Nephron progenitor cell (in vitro differentiated cells): ENCODE data around the gene XRRA1.
"Not testable (repeated sequence)": the region's sequence is repeated elsewhere in the genome, so short reads cannot be mapped to it uniquely, and the experiment has no call there.

ENCODE experiments used
- DNase-seq: peaks from one replicate; pipeline ENCODE4 v3.0.0; 2021
- H3K27ac Mint-ChIP-seq: 2 replicates; pipeline ENCODE4 v1.8.0; 2021; ENCODE audit warnings: mild to moderate bottlenecking, moderate library complexity, mixed read lengths
- H3K27me3 Mint-ChIP-seq: 2 replicates; pipeline ENCODE4 v1.8.0; 2021; ENCODE audit warnings: mild to moderate bottlenecking, low read depth, mixed read lengths; ENCODE audit not compliant: poor library complexity
- H3K36me3 Mint-ChIP-seq: 2 replicates; pipeline ENCODE4 v1.8.0; 2021; ENCODE audit warnings: low read depth, mixed read lengths
- H3K4me1 Mint-ChIP-seq: 2 replicates; pipeline ENCODE4 v1.8.0; 2021; ENCODE audit warnings: mixed read lengths
- H3K4me3 Mint-ChIP-seq: 2 replicates; pipeline ENCODE4 v1.8.0; 2021; ENCODE audit warnings: mild to moderate bottlenecking, moderate library complexity, mixed read lengths
- H3K9me3 Mint-ChIP-seq: 2 replicates; pipeline ENCODE4 v1.8.0; 2021; ENCODE audit warnings: mild to moderate bottlenecking, moderate library complexity, mixed read lengths
- CTCF ChIP-seq: fragments of 200-600 bp; sonication (generic); IDR thresholded peaks from 2 replicates; pipeline ENCODE4 v1.5.0; 2021; ENCODE audit warnings: antibody characterized with exemption

The XRRA1 gene

GRCh38 chr11:74971424-74971823 lies 22.5 kb upstream of the XRRA1 start:
- Mint-ChIP-seq H3K27me3 (peaks cover 2% of the 10 kb centered on the region), H3K4me1 (no peaks in the 10 kb centered on the region), H3K27ac (peak overlapping the region; percentile 26), H3K4me3 (no peak overlapping the region), H3K9me3 (no peaks in the 10 kb centered on the region), H3K36me3 (peaks cover 56% of the 10 kb centered on the region)
- TF ChIP-seq CTCF = no peak
- no peak for DNase-seq

DNA sequence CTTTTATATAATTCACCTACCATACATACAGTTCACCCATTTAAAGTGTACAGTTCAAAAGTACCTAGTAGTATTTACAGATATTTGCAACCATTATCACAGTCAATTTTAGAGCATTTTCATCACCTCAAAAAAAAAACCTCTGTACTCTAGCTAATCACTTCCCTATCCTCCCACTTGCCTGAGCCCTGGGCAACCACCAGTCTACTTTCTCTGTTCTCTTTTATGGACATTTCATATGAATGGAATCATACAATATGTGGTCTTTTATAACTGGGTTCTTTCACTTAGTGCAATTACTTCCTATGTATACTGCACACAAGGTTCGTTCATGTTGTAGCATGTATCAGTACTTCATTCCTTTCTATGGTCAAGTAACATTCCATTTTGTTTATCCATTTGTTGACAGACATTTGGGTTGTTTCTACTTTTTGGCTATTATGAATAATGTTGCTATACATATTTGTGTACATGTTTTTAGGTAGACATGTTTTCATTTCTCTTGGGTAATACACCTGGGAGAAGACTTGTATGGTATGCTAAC lies 22.0 kb upstream of the XRRA1 start:
- H3K27ac Mint-ChIP-seq = no peak overlapping the region
- peaks cover 2% of the 10 kb centered on the region for H3K27me3 Mint-ChIP-seq
- H3K4me3 Mint-ChIP-seq = no peak overlapping the region
- no peaks in the 10 kb centered on the region for H3K4me1 Mint-ChIP-seq
- H3K9me3 Mint-ChIP-seq = no peaks in the 10 kb centered on the region
- no peak for TF ChIP-seq CTCF
- peaks cover 56% of the 10 kb centered on the region for H3K36me3 Mint-ChIP-seq
- no peak for DNase-seq

- Mint-ChIP-seq H3K27ac (no peak overlapping the region), H3K27me3 (no peaks in the 10 kb centered on the region), H3K9me3 (no peaks in the 10 kb centered on the region), H3K36me3 (peaks cover 29% of the 10 kb centered on the region), H3K4me1 (peaks cover 3% of the 10 kb centered on the region), H3K4me3 (no peak overlapping the region)
- TF ChIP-seq CTCF = no peak
- no peak for DNase-seq
Measured at GRCh38 chr11:74966651-74967050, 17.8 kb upstream of the XRRA1 start.

DNA sequence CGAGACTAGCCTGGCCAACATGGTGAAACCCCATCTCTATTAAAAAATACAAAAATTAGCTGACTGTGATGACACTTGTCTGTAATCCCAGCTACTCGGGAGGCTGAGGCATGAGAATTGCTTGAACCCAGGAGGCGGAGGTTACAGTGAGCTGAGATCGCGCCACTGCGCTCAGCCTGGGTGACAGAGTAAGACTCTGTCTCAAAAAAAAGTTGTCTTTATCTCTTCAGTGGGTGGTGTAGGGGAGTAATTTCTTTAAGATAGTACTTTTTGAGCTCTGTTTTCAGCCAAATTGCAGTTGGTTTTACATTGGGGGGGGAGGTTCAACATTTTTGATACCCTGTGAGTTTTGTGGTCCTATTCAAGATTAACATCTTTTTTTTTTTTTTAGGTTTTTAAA lies 11.2 kb upstream of the XRRA1 start:
- not testable (repeated sequence) for H3K27me3 Mint-ChIP-seq, DNase-seq, H3K4me3 Mint-ChIP-seq, H3K9me3 Mint-ChIP-seq
- H3K36me3 Mint-ChIP-seq = peaks cover 40% of the 10 kb centered on the region
- peaks cover 12% of the 10 kb centered on the region for H3K4me1 Mint-ChIP-seq
- H3K27ac Mint-ChIP-seq = peak overlapping the region; percentile 15

DNA sequence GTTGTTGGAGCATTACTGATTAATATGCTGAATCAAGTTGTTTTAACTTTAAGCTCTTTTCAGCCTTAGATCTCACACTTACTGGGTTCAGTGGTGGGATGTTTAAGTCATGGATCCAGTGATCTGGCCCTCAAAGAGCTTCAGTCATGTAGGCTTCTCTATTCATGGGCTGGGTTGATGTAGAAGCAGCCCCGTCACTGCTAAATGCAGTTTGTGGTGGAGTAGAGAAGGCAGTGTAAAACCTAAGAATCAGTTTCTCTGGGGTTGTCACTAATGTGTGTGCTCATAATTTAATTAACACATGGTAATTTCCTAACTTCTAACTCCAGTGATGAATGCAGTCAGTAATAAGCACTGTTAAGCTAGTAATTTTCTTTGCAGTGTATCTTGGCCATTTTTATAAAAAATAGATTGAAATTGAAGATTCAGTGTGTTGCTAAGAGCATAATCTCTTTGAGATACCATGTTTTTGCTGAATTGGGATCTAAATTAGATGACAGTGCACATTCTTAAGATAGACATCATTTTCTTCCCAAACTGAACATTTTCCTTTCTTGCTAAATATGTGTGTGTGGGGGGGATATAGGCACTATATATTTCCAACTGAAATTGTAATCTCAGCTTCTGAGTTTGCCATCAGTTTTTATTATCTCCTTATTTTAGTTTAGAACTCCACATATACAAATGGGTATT lies 9.2 kb upstream of the XRRA1 start:
- no peak overlapping the region for H3K27ac Mint-ChIP-seq
- H3K4me3 Mint-ChIP-seq = no peak overlapping the region
- DNase-seq = no peak
- peaks cover 11% of the 10 kb centered on the region for H3K9me3 Mint-ChIP-seq
- TF ChIP-seq CTCF = no peak
- H3K27me3 Mint-ChIP-seq = no peaks in the 10 kb centered on the region
- H3K4me1 Mint-ChIP-seq = peaks cover 9% of the 10 kb centered on the region
- H3K36me3 Mint-ChIP-seq = peaks cover 53% of the 10 kb centered on the region

DNA sequence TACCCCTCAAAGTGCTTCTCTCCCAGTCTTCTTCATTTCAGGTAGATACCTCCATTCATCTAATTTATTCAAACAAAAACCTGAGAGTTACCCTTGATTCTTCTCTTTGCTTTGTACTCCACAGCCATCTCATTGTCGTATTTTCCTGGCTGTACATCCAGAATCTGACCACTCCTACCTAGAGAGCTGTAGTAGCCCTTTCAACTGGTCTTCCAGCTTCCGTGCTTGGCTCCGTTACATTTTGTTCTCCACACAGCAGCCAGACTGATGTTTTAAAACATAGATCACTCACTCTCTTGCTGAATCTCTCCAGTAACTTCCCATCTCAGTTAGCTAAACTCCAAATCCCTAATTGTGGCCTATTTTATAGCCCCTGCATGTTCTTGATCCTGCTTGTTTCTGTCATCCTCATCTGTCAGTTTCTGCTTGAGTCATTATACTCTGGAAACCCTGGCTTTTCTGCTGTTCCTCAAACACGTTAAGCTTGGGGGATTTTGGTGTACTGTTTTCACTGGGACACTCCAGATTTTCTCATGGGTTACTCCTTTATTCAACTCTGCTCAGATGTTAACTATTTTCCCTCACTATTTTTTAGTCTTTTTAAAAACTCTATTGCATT lies 7.6 kb upstream of the XRRA1 start:
- Mint-ChIP-seq H3K4me3 (no peak overlapping the region), H3K36me3 (peaks cover 66% of the 10 kb centered on the region), H3K4me1 (peaks cover 9% of the 10 kb centered on the region), H3K27me3 (no peaks in the 10 kb centered on the region), H3K9me3 (peaks cover 11% of the 10 kb centered on the region), H3K27ac (no peak overlapping the region)
- no peak for TF ChIP-seq CTCF
- DNase-seq = no peak
